PFSK-1 (cell line): ENCODE measurements around the gene SUGP2.

Source experiments
- FOXP2 ChIP-seq: optimal IDR thresholded peaks from 2 replicates; pipeline ENCODE3; 2011; ENCODE audit warnings: borderline replicate concordance, control low read depth, inconsistent platforms; ENCODE audit not compliant: insufficient read depth; ENCODE audit errors: extremely low read length, extremely low read depth
- POLR2AphosphoS5 ChIP-seq: IDR thresholded peaks from 2 replicates; pipeline ENCODE4 v1.6.1; 2012; ENCODE audit warnings: low read depth, mild to moderate bottlenecking, control low read depth, low read length, moderate library complexity
- SIN3A ChIP-seq: IDR thresholded peaks from 2 replicates; pipeline ENCODE4 v1.6.1; 2012; ENCODE audit warnings: mild to moderate bottlenecking, low read length, moderate library complexity, borderline replicate concordance; ENCODE audit not compliant: insufficient read depth
- TAF1 ChIP-seq: IDR thresholded peaks from 2 replicates; pipeline ENCODE4 v1.6.1; 2012; ENCODE audit warnings: low read length, control low read depth, borderline replicate concordance; ENCODE audit not compliant: insufficient read depth
- TF ChIP-seq, protein P1 (sequence below), 2 experiments: IDR thresholded peaks; 2 replicates each; pipeline versions ENCODE4 v1.6.1 to v1.8.0; 2011 to 2012; ENCODE audit warnings: low read depth in 2 of 2, low read length in 2 of 2, control low read depth in 1 of 2, inconsistent platforms in 1 of 2, mild to moderate bottlenecking in 1 of 2, moderate library complexity in 1 of 2; ENCODE audit not compliant: insufficient read depth in 1 of 2

The SUGP2 gene

DNA sequence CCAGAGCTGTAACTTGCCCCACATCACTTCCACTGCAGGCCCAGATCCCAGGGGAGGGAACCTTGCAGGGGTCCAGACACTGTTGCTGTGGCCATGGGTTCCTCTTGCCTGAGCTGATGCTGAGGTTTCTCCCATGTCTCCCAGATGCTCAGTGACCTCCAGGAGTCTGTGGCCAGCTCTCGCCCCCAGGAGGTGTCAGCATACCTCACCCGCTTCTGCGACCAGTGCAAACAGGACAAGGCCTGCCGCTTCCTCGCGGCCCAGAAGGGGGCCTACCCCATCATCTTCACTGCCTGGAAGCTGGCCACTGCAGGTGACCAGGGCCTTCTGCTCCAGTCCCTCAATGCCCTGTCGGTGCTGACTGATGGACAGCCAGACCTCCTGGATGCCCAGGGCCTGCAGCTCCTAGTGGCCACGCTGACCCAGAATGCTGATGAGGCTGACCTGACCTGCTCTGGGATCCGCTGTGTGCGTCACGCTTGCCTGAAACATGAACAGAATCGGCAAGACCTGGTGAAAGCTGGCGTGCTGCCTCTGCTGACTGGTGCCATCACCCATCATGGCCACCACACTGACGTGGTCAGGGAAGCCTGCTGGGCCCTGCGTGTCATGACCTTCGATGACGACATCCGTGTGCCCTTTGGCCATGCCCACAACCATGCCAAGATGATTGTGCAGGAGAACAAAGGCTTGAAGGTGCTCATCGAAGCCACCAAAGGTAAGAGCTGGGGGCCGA, 18.3 kb upstream of the SUGP2 start:
- no peak for TF ChIP-seq POLR2AphosphoS5
- TF ChIP-seq TAF1 = no peak
- TF ChIP-seq, protein P1, sequence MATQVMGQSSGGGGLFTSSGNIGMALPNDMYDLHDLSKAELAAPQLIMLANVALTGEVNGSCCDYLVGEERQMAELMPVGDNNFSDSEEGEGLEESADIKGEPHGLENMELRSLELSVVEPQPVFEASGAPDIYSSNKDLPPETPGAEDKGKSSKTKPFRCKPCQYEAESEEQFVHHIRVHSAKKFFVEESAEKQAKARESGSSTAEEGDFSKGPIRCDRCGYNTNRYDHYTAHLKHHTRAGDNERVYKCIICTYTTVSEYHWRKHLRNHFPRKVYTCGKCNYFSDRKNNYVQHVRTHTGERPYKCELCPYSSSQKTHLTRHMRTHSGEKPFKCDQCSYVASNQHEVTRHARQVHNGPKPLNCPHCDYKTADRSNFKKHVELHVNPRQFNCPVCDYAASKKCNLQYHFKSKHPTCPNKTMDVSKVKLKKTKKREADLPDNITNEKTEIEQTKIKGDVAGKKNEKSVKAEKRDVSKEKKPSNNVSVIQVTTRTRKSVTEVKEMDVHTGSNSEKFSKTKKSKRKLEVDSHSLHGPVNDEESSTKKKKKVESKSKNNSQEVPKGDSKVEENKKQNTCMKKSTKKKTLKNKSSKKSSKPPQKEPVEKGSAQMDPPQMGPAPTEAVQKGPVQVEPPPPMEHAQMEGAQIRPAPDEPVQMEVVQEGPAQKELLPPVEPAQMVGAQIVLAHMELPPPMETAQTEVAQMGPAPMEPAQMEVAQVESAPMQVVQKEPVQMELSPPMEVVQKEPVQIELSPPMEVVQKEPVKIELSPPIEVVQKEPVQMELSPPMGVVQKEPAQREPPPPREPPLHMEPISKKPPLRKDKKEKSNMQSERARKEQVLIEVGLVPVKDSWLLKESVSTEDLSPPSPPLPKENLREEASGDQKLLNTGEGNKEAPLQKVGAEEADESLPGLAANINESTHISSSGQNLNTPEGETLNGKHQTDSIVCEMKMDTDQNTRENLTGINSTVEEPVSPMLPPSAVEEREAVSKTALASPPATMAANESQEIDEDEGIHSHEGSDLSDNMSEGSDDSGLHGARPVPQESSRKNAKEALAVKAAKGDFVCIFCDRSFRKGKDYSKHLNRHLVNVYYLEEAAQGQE (IDR thresholded peaks at IDR 0.05; ENCODE audit: insufficient read depth in 1 of 2, low read depth in 2 of 2, low read length in 2 of 2) = no peak
- no peak for TF ChIP-seq SIN3A
- TF ChIP-seq FOXP2 = no peak

DNA sequence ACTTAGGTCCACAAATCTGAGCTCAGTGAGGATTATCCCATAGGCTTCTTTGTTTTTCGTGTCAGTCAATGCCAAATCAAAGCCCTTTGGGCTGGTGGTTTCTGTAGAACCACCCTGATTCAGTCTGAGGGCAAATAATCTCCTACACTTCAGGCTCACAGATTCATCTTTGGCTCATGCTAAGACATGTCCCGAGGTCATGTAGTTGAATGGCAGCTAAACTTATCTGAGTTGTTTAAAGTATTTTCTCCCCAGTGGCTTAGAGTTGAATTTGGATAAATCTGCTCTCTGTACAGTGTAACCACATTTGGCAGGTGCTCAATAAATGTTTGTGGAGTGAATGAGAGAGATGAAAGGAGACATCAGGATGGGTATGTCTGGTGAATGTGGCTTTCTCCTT, 17.4 kb upstream of the SUGP2 start:
- TF ChIP-seq FOXP2 = no peak
- TF ChIP-seq SIN3A = no peak
- no peak for TF ChIP-seq POLR2AphosphoS5

DNA sequence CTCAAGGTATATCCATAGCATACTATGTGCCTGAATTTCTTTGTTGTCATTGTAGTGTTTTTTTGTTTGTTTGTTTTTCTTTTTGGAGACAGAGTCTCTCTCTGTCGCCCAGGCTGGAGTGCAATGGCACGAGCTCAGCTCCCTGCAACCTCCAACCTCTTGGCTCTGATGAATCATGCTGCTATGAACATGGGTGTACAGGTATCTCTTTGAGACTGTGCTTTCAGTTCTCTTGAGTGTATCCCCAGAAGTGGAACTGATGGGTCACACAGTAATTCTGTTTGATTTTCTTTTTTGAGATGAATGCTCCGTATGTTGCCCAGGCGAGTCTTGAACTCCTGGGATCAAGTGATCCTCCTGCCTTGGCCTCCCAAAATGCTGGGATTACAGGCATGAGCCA, 16.8 kb upstream of the SUGP2 start:
- TF ChIP-seq, protein P1 (IDR thresholded peaks at IDR 0.05; ENCODE audit: insufficient read depth in 1 of 2, low read depth in 2 of 2, low read length in 2 of 2) = no peak
- TF ChIP-seq FOXP2 (no peak), SIN3A (no peak), TAF1 (no peak)

- TF ChIP-seq POLR2AphosphoS5 = no peak
- TF ChIP-seq FOXP2 = no peak
- TF ChIP-seq TAF1 = no peak
- TF ChIP-seq, protein P1 (IDR thresholded peaks at IDR 0.05; ENCODE audit: insufficient read depth in 1 of 2, low read depth in 2 of 2, low read length in 2 of 2) = no peak
- no peak for TF ChIP-seq SIN3A
These were observed 16.1 kb upstream of the SUGP2 start for GRCh38 chr19:19049406-19049805.

DNA sequence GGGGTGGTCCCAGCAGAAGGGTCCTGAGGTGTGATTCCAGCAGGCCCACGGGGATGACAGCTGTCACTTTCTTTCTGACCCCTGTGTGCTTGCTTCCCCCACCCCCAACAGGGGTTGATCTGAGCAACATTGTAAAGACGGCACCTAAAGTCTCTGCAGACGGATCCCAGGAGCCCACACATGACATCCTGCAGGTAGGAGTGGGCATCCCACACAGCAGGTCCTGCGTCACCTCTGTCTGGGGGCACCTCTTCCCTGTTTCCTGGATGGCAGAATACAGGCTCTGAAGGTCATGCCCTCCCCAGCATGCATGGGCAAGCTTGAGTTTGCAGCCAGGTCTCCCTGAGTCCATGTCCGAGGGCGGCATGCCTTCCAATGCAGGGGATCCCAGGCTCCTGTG, 10.6 kb upstream of the SUGP2 start:
- TF ChIP-seq, protein P1 (IDR thresholded peaks at IDR 0.05; ENCODE audit: insufficient read depth in 1 of 2, low read depth in 2 of 2, low read length in 2 of 2) = no peak
- TF ChIP-seq TAF1 (no peak), FOXP2 (no peak), POLR2AphosphoS5 (no peak), SIN3A (no peak)
